HG03378 (cell line): ENCODE data around the gene OPN1MW.
"Not testable (repeated sequence)": the region's sequence is repeated elsewhere in the genome, so short reads cannot be mapped to it uniquely, and the experiment has no call there.

Experiments
- ATAC-seq: cut with Tn5 transposase; IDR thresholded peaks from one replicate; pipeline ENCODE4 v1.9.1; 2021; ENCODE audit warnings: mild to moderate bottlenecking, moderate library complexity; ENCODE audit not compliant: unreplicated experiment

Gene OPN1MW

GRCh38 chrX:154209670-154210418, 27.4 kb downstream of the OPN1MW start:
- peak; percentile 80 for ATAC-seq

- not testable (repeated sequence) for ATAC-seq
Observed at GRCh38 chrX:154211057-154211456, 28.7 kb downstream of the OPN1MW start.

- not testable (repeated sequence) for ATAC-seq
Observed at GRCh38 chrX:154211499-154211898, 29.1 kb downstream of the OPN1MW start.

GRCh38 chrX:154219456-154219855, 37.1 kb downstream of the OPN1MW start, which contains the start of gene OPN1MW2:
TSS of gene OPN1MW2 (plus strand) at chrX:154219756. CDS start at chrX:154219816, 60 bp downstream.
- not testable (repeated sequence) for ATAC-seq

GRCh38 chrX:154225292-154225691, 42.9 kb downstream of the OPN1MW start:
- not testable (repeated sequence) for ATAC-seq

- not testable (repeated sequence) for ATAC-seq
Observed at GRCh38 chrX:154226706-154227105, 44.3 kb downstream of the OPN1MW start.

- ATAC-seq: not testable (repeated sequence)
Observed at GRCh38 chrX:154231443-154231842, 49.0 kb downstream of the OPN1MW start.

GRCh38 chrX:154233620-154234019, 51.2 kb downstream of the OPN1MW start:
- not testable (repeated sequence) for ATAC-seq

GRCh38 chrX:154238939-154239559, 56.7 kb downstream of the OPN1MW start:
- ATAC-seq: not testable (repeated sequence)

- ATAC-seq: not testable (repeated sequence)
Observed at GRCh38 chrX:154239982-154240503, 57.6 kb downstream of the OPN1MW start.
